WTC11 (cell line): ENCODE data around the gene LILRA1.
"Not testable (repeated sequence)": the region's sequence is repeated elsewhere in the genome, so short reads cannot be mapped to it uniquely, and the experiment has no call there.

ENCODE experiments used
- ETV6 ChIP-seq: sonication (generic); formaldehyde crosslinking; IDR thresholded peaks from 2 replicates; pipeline ENCODE4 v1.8.1; 2022; ENCODE audit warnings: mild to moderate bottlenecking, missing genetic modification reagents
- NR2C2 ChIP-seq: sonication (generic); formaldehyde crosslinking; IDR thresholded peaks from 2 replicates; pipeline ENCODE4 v1.8.0; 2022; ENCODE audit warnings: mild to moderate bottlenecking, missing genetic modification reagents
- PRDM15 ChIP-seq: sonication (generic); formaldehyde crosslinking; IDR thresholded peaks from 2 replicates; pipeline ENCODE4 v1.8.0; 2022; ENCODE audit warnings: missing genetic modification reagents
- SOX15 ChIP-seq: fragments of 250-450 bp; sonication (Bioruptor Pico); IDR thresholded peaks from 2 replicates; pipeline ENCODE4 v1.9.0; 2021; ENCODE audit warnings: mild to moderate bottlenecking
- ZNF121 ChIP-seq: sonication (generic); formaldehyde crosslinking; IDR thresholded peaks from 2 replicates; pipeline ENCODE4 v1.8.0; 2023; ENCODE audit warnings: missing genetic modification reagents
- ZNF138 ChIP-seq: sonication (generic); formaldehyde crosslinking; conservative IDR thresholded peaks from 2 replicates; pipeline ENCODE4 v1.8.1; 2022; ENCODE audit warnings: mild to moderate bottlenecking, moderate library complexity, missing genetic modification reagents
- ZNF263 ChIP-seq: sonication (generic); formaldehyde crosslinking; IDR thresholded peaks from 2 replicates; pipeline ENCODE4 v1.8.1; 2022; ENCODE audit warnings: low read depth, mild to moderate bottlenecking, moderate library complexity, missing genetic modification reagents
- ZNF512 ChIP-seq: sonication (generic); formaldehyde crosslinking; IDR thresholded peaks from 2 replicates; pipeline ENCODE4 v1.8.1; 2022; ENCODE audit warnings: missing genetic modification reagents, borderline replicate concordance
- TF ChIP-seq, protein P1 (sequence below): fragments of 200-600 bp; IDR thresholded peaks from 2 replicates; pipeline ENCODE4 v1.8.0; 2022; ENCODE audit warnings: antibody characterized with exemption
- TF ChIP-seq, protein P2 (sequence below): sonication (generic); formaldehyde crosslinking; IDR thresholded peaks from 2 replicates; pipeline ENCODE4 v1.8.1; 2023; ENCODE audit warnings: mild to moderate bottlenecking, missing genetic modification reagents, moderate library complexity
- TF ChIP-seq, protein P3 (sequence below): sonication (generic); formaldehyde crosslinking; IDR thresholded peaks from 2 replicates; pipeline ENCODE4 v1.8.1; 2023; ENCODE audit warnings: mild to moderate bottlenecking, missing genetic modification reagents, borderline replicate concordance

- TF ChIP-seq ETV6 (CRISPR knock-in tag); PRDM15; SOX15; ZNF263 (CRISPR knock-in tag); ZNF512 (CRISPR knock-in tag); NR2C2 (CRISPR knock-in tag); ZNF138 (CRISPR knock-in tag); ZNF121: not testable (repeated sequence)
- TF ChIP-seq, protein P1, sequence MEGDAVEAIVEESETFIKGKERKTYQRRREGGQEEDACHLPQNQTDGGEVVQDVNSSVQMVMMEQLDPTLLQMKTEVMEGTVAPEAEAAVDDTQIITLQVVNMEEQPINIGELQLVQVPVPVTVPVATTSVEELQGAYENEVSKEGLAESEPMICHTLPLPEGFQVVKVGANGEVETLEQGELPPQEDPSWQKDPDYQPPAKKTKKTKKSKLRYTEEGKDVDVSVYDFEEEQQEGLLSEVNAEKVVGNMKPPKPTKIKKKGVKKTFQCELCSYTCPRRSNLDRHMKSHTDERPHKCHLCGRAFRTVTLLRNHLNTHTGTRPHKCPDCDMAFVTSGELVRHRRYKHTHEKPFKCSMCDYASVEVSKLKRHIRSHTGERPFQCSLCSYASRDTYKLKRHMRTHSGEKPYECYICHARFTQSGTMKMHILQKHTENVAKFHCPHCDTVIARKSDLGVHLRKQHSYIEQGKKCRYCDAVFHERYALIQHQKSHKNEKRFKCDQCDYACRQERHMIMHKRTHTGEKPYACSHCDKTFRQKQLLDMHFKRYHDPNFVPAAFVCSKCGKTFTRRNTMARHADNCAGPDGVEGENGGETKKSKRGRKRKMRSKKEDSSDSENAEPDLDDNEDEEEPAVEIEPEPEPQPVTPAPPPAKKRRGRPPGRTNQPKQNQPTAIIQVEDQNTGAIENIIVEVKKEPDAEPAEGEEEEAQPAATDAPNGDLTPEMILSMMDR: not testable (repeated sequence)
- TF ChIP-seq, protein P2, sequence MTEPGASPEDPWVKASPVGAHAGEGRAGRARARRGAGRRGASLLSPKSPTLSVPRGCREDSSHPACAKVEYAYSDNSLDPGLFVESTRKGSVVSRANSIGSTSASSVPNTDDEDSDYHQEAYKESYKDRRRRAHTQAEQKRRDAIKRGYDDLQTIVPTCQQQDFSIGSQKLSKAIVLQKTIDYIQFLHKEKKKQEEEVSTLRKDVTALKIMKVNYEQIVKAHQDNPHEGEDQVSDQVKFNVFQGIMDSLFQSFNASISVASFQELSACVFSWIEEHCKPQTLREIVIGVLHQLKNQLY (CRISPR knock-in tag): not testable (repeated sequence)
- TF ChIP-seq, protein P3, sequence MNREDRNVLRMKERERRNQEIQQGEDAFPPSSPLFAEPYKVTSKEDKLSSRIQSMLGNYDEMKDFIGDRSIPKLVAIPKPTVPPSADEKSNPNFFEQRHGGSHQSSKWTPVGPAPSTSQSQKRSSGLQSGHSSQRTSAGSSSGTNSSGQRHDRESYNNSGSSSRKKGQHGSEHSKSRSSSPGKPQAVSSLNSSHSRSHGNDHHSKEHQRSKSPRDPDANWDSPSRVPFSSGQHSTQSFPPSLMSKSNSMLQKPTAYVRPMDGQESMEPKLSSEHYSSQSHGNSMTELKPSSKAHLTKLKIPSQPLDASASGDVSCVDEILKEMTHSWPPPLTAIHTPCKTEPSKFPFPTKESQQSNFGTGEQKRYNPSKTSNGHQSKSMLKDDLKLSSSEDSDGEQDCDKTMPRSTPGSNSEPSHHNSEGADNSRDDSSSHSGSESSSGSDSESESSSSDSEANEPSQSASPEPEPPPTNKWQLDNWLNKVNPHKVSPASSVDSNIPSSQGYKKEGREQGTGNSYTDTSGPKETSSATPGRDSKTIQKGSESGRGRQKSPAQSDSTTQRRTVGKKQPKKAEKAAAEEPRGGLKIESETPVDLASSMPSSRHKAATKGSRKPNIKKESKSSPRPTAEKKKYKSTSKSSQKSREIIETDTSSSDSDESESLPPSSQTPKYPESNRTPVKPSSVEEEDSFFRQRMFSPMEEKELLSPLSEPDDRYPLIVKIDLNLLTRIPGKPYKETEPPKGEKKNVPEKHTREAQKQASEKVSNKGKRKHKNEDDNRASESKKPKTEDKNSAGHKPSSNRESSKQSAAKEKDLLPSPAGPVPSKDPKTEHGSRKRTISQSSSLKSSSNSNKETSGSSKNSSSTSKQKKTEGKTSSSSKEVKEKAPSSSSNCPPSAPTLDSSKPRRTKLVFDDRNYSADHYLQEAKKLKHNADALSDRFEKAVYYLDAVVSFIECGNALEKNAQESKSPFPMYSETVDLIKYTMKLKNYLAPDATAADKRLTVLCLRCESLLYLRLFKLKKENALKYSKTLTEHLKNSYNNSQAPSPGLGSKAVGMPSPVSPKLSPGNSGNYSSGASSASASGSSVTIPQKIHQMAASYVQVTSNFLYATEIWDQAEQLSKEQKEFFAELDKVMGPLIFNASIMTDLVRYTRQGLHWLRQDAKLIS (CRISPR knock-in tag): not testable (repeated sequence)
Observed at GRCh38 chr19:54595680-54596436, 2.4 kb downstream of the LILRA1 start.
